Measurements from ENCODE around the gene DIAPH2. TPM values are rescaled to one million over a fixed set of nuclear protein-coding genes. Genes with fewer than 3 reads are reported as not detected.

Gene DIAPH2
- total RNA-seq, 2 donors from 2014 or later = 19.1 to 31.9 TPM

DNA sequence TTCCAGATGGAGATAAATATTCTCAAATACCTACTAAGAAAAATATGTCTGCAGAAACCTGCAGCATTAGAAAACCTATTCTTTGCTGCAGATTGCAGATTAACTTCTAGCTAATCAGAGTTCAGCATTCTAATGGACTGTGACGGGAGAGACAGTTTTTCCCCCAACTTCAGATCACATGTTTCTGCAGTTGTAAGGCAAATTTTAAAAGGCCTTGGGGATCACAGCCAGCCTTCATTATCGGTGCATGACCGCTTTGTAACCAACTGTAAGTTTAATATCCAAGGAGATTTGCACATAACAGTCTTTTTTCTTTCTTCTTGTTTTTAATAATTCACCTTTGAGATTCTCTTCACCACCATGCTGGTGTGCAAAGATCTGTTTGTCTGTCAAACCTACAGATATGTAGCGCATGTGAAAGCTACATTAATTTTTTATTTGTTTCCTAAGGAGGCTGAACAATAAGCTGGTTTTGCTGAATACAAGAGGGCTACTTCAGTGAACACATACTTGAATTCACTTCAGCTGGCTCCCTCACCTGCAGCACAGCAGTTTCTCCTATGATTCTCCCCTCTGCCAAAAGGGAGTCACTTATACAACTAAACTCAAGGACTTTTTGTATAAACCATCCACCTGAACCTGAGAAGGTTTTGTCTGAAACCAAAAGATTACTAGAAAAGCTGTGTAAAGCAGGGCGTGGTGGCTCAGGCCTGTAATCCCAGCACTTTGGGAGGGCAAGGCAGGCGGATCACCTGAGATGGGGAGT lies 687.5 kb downstream of the DIAPH2 start:
- TF ChIP-seq, protein P1, sequence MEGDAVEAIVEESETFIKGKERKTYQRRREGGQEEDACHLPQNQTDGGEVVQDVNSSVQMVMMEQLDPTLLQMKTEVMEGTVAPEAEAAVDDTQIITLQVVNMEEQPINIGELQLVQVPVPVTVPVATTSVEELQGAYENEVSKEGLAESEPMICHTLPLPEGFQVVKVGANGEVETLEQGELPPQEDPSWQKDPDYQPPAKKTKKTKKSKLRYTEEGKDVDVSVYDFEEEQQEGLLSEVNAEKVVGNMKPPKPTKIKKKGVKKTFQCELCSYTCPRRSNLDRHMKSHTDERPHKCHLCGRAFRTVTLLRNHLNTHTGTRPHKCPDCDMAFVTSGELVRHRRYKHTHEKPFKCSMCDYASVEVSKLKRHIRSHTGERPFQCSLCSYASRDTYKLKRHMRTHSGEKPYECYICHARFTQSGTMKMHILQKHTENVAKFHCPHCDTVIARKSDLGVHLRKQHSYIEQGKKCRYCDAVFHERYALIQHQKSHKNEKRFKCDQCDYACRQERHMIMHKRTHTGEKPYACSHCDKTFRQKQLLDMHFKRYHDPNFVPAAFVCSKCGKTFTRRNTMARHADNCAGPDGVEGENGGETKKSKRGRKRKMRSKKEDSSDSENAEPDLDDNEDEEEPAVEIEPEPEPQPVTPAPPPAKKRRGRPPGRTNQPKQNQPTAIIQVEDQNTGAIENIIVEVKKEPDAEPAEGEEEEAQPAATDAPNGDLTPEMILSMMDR (IDR thresholded peaks at IDR 0.05) = no peak
- Histone ChIP-seq H3K36me3 (no peaks in the 10 kb centered on the region), H3K4me1 (no peaks in the 10 kb centered on the region), H3K9me3 (no peaks in the 10 kb centered on the region), H3K4me3 (no peak overlapping the region), H3K9ac (ENCODE audit: low read depth in 2 of 2, low read length in 2 of 2) (no peak overlapping the region), H3K27me3 (no peaks in the 10 kb centered on the region), H3K27ac (no peak overlapping the region)
- DNase-seq = no peak
- intact Hi-C loops (cut with DNase I) = no loop called here

DNA sequence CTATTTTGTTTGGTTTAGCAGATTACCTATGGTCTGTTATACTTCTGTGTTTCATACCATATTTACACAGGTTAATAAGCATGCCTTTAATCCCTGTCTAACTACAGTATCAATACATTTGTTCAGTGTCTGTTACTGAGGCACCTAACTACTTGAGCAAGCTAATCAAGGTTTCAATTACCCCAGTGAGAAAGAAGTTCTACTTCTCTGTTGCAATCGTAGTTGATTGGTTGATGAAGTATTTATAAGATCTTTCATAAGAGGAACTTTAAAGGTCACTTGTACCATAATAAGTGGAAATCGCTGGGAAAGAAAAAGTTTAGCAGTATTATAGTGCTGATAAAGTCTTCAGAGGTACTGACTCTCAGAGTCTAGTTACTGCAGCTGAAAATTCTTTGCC lies 689.6 kb downstream of the DIAPH2 start:
- H3K4me3 ChIP-seq = no peak overlapping the region
- DNase-seq = no peak
- no peak overlapping the region for H3K27ac ChIP-seq
- H3K36me3 ChIP-seq = no peaks in the 10 kb centered on the region
- H3K9ac ChIP-seq (ENCODE audit: low read depth in 2 of 2, low read length in 2 of 2) = no peak overlapping the region
- H3K27me3 ChIP-seq = no peaks in the 10 kb centered on the region
- intact Hi-C loops (cut with DNase I) = no loop called here
- H3K9me3 ChIP-seq = no peaks in the 10 kb centered on the region
- TF ChIP-seq, protein P1 (IDR thresholded peaks at IDR 0.05) = no peak
- no peaks in the 10 kb centered on the region for H3K4me1 ChIP-seq

DNA sequence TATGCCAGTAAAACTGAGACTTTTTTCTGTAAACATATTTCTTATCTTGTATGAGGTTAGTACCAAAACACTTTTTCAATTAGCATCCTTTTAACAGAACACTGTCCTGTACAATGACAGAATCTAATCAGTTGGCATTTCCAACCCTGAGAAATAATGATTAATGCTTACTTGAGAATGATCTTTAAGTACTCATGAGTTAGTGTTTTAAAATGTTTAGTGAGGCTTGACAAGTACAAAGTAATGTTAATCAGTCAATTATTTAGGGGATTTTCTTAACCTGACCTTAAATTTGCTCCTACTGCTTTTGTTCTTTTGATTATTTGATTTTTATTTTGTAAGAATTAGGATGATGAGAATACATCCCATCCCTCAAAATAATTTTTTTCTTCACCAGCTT lies 695.6 kb downstream of the DIAPH2 start:
- no peak for DNase-seq

DNA sequence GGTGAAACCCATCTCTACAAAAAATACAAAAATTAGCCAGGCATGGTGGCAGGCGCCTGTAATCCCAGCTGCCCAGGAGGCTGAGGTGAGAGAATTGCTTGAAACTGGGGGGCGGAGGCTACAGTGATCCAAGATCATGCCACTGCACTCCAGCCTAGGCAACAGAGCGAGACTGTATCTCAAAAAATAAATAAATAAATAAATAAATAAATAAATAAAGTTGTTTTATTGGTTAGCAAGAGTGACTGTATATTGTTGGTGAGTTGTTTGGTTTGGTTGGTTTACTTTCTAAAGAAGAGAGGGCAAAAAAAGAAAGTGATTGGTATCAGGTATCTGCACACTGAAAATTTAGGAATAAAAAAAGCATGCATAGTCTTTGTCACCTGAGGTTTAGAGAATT lies 700.0 kb downstream of the DIAPH2 start:
- Histone ChIP-seq H3K9me3 (no peaks in the 10 kb centered on the region), H3K4me1 (no peaks in the 10 kb centered on the region), H3K27ac (no peak overlapping the region), H3K9ac (ENCODE audit: low read depth in 2 of 2, low read length in 2 of 2) (no peak overlapping the region), H3K36me3 (no peaks in the 10 kb centered on the region), H3K4me3 (no peak overlapping the region), H3K27me3 (no peaks in the 10 kb centered on the region)
- DNase-seq = no peak
- intact Hi-C loops (cut with DNase I) = no loop called here
- TF ChIP-seq, protein P1 (IDR thresholded peaks at IDR 0.05) = no peak

More for the DNA sequence above, 695.6 kb downstream of the DIAPH2 start:
- Histone ChIP-seq H3K4me3 (no peak overlapping the region), H3K9ac (ENCODE audit: low read depth in 2 of 2, low read length in 2 of 2) (no peak overlapping the region), H3K27ac (no peak overlapping the region), H3K4me1 (no peaks in the 10 kb centered on the region), H3K27me3 (no peaks in the 10 kb centered on the region), H3K36me3 (no peaks in the 10 kb centered on the region), H3K9me3 (no peaks in the 10 kb centered on the region)
- TF ChIP-seq, protein P1 (IDR thresholded peaks at IDR 0.05) = no peak
- intact Hi-C loops (cut with DNase I) = no loop called here

DNA sequence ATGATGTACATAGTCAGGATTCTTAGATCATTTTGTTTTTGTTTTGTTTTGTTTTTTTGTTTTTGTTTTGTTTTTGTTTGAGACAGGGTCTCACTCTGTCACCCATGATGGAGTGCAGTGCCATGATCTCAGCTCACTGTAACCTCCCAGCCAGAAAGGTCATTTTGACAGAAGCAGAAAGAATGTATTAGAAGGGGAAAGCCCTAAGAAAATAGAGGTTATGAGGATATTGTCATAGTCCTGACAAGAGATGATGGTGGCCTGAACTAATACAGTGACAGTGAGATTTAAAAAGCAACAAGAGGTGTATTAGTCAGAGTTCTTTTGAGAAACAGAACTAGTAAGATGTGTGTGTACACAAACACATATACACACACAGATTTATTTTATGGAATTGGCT lies 702.4 kb downstream of the DIAPH2 start:
- no peak overlapping the region for H3K9ac ChIP-seq (ENCODE audit: low read depth in 2 of 2, low read length in 2 of 2)
- no peak overlapping the region for H3K27ac ChIP-seq
- no peaks in the 10 kb centered on the region for H3K9me3 ChIP-seq
- intact Hi-C loops (cut with DNase I) = no loop called here
- H3K4me3 ChIP-seq = no peak overlapping the region
- no peak for DNase-seq
- no peaks in the 10 kb centered on the region for H3K36me3 ChIP-seq
- no peaks in the 10 kb centered on the region for H3K27me3 ChIP-seq
- H3K4me1 ChIP-seq = no peaks in the 10 kb centered on the region
- TF ChIP-seq, protein P1 (IDR thresholded peaks at IDR 0.05) = no peak
